Kidney glomerular epithelial cell (primary cell): Measurements from ENCODE around the gene MEFV.
"Not testable (repeated sequence)": the region's sequence is repeated elsewhere in the genome, so short reads cannot be mapped to it uniquely, and the experiment has no call there.

Experiments
- DNase-seq: peaks from one replicate; lab custom pipeline; 2025; lab: John Stamatoyannopoulos, UW

The MEFV gene

GRCh38 chr16:3216263-3216640, 40.2 kb downstream of the MEFV start:
- DNase-seq, result no peak

DNA sequence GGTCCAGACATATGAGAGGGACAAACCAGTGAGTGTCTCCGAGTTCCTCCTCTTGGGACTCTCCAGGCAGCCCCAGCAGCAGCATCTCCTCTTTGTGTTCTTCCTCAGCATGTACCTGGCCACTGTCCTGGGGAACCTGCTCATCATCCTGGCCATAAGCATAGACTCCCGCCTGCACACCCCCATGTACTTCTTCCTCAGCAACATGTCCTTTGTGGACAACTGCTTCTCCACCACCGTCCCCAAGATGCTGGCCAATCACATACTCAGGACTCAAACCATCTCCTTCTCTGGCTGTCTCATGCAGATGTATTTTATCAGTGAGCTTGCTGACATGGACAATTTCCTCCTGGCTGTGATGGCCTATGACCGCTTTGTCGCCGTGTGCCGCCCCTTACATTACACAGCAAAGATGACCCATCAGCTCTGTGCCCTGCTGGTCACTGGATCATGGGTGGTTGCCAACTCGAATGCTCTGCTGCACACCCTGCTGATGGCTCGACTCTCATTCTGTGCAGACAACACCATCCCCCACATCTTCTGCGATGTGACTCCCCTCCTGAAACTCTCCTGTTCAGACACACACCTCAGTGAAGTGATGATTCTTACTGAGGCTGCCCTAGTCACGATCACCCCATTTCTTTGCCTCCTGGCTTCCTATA, 40.7 kb downstream of the MEFV start:
- no peak for DNase-seq

DNA sequence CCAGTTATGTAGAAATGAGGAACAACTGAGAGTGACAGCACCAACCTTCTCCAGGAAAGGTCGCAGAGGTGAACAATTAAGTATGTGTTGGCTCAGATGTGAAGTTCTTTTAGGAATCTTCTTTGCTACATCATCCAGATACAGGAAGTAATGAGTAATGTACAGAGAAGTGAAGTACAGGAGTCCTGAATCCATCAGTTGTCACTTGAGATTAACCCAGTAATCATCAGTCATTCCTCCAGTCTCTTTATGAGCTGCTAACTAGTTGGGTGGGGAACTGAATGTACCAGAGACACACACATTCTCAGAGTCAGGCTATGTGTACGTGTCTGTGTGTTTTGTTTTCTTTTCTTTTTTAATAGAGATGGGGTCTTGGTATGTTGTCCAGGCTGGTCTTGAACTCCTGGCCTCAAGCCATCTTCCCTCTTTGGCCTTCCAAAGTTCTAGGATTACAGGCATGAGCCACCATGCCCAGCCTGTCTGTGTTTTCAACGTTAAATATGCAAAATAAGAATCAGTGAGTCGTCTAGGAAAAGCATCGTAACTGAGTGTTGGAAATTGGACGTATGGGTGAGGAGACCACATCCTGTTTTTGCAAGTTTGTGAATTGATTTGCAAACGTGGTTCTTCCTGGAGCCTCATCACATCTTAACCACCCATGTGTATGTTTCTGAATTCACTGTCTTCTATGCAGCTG, 41.4 kb downstream of the MEFV start:
- no peak for DNase-seq

DNA sequence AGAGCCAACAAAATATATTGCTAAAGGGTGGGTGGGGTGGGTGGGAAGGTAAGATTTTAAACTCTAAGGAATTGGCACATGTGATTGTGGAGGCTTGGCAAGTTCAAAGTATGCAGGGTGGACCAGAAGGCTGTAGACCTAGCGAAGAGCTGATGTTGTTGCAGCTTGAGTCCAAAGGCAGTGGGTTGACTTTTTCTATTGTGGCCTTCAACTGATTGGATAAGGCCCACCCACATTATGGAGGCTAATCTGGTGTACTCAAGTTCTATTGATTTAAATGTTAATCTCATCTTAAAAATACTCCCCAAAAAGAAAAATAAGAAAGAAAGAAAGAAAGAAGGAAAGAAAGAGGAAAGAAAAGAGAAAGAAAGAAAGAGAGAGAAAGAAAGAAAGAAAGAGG, 43.9 kb downstream of the MEFV start:
- DNase-seq, result no peak

DNA sequence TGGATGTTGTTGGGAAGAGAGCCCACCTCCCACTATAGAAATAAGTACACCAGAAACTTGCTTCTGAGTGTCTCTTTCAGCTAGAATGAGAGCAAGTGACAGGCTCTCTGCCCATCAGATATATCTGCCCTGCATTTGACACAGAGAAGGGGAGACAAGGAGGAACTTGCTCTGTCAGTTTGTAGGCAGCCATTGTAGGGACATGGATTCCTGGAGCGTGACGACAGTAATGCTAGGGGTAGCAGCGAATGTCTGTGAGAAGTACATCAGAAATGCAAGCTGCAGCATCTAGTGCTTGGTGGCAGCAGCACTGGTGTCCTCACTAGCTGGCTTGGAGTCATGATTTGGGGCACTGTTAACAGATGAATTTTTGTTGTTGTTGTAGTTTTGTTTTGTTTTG, 44.4 kb downstream of the MEFV start:
- no peak for DNase-seq

DNA sequence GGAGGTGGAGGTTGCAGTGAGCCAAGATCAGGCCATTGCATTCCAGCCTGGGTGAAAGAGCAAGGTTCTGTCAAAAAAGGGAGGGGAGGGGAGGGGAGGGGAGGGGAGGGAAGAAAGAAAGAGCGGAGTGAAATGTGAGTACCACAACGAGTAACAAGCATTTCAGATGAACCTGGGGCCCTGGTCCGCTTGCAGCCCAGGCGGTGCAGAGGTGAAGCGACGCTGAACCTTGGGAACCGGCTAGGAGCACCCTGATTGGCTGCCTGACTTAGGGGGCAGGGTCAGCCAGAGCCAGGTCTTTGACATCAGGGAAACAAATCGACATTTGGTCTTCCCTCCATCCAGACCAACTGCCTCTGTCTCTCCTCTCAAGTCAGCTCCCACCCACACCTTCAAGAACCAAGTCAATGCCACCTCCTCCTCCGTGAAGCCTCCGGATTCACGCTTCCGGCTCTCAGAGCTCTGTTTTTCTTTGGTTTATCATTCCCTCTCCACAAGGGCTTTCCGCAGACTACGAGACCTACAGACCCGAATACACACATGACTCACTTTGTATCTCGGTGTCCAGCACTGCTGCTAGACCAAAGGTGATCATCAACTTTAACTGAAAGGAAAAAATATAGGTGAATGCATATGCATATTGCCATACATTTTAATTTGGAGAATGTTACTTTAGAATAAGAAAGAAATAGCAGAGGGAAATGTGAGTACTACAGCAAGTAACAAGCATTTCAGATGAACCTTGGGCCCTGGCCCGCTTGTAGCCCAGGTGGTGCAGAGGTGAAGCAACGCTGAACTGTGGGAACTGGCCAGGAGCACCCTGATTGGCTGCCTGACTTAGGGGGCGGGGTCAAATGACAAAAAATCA, 49.1 kb downstream of the MEFV start:
- DNase-seq, result no peak

DNA sequence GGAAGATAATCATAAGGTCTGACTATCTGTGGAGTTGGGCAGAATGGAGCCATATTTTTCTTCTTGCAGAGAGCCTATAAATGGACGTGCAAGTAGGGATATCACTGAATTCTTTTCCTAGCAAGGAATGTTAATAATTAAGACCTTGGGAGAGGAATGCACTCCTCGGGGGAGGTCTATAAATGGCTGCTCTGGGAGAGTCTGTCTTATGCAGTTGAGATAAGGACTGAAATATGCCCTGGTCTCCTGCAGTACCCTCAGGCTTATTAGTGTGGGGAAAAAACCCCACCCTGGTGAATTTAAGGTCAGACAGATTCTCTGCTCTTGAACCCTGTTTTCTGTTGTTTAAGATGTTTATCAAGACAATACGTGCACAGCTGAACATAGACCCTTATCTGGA, 50.5 kb downstream of the MEFV start:
- DNase-seq, result not testable (repeated sequence)

DNA sequence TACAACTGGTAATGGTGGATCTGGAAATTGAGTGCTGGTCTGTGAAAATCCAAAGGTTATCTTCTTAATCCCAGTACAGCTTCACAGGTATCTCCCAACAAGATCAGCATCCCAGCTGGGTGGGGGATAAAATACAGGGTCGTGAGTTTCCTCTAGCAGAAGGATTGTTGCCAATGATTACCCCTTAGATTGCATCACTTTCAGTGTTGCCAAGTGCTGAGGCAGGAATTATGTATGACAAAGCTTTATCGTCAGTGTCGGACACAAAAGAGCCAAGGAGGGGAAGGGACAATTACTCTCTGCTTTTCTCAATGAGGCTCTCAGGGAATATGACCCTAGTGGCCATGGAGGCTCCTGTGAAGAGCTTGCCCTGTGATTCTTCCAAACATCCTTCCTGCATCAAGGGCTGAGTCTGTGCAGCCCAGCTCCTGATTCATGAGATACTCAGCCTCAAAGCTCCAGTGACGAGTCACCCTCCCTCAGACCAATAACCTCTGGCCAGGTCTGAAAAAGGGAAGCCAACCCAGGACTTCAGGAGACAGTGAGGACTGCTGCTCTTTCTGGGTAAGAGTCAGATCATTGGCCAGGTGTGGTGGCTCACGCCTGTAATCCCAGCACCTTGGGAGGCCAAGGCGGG, 53.4 kb downstream of the MEFV start:
- no peak for DNase-seq

- DNase-seq, result no peak
These were observed 57.9 kb downstream of the MEFV start for GRCh38 chr16:3198334-3199072.

DNA sequence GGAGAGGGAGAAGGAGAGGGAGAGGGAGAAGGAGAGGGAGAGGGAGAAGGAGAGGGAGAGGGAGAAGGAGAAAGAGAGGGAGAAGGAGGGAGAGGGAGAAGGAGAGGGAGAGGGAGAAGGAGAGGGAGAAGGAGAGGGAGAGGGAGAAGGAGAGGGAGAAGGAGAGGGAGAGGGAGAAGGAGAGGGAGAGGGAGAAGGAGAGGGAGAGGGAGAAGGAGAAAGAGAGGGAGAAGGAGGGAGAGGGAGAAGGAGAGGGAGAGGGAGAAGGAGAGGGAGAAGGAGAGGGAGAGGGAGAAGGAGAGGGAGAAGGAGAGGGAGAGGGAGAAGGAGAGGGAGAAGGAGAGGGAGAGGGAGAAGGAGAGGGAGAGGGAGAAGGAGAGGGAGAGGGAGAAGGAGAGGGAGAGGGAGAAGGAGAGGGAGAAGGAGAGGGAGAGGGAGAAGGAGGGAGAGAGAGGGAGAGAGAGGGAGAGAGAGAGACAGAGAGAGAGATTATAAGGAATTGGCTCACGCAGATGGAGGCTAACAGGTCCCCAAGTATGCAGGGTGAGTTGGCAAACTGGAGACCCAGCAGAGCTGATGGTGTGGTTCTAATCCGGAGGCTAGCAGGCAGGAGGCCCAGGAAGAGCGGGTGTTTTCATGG, 58.6 kb downstream of the MEFV start:
- DNase-seq, result not testable (repeated sequence)

DNA sequence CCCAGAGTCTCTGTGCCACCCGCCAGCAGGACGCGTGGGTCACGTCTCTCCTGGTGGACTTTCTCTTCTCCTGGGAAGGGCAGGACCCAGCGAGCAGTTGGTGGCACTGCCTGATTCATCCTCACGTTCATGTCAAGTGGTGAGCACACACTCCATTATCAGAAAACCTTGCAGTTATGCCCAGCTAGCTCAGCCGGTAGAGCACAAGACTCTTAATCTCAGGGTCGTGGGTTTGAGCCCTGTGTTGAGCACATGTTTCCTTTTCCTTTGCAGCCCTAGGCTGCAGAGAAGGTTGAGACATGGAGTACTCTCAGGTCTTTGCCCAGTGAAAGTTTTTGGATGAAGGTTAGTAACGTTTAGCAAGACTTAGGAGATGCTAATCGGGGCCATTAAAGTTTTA, 60.5 kb downstream of the MEFV start:
- no peak for DNase-seq

DNA sequence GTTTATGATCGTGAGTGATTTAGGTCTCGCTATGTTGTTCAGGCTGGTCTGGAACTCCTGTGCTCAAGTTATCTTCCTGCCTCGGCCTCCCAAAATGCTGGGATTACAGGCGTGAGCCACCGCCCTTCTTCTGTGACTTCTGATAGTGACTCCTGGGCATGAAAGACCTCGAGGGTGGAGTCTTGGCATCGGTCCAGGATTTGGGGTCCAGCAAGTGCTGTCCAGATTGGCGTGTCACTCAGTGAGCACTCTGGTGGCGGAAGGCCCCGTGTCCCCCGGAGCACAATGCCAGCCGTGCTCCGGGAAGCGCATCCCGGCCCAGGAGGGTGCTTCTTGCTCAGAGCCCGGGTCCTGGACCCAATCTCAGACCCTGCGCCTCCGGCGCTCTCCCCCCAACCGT, 61.6 kb downstream of the MEFV start:
- DNase-seq, result no peak

GRCh38 chr16:3193221-3194212, 62.9 kb downstream of the MEFV start:
- DNase-seq, result no peak

DNA sequence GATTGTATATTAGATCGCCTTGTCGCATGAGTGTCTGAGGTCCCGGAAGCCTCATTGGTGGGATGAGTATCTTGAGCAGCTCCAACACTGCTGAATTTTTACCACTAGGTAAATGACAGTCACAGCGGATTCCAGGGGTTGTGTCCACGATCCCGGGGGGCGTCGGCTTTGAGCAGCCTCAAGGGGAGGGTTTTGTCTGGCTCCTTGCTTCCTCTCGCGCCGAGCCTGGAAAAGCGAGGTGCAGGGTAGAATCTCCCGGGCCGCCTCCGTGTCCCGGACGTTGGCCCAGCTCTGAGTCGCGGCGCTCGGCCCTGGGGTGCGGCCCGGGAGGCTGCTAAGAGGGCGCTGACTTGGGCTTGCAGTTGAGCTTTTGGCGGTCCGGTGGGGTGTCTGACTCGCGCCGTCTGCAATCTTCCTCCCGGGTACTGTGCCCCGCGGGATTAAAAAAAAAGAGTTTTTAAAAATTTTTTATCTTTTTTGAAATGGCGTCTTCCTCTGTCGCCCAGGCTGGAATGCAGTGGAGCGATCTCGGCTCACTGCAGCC, 63.9 kb downstream of the MEFV start:
- no peak for DNase-seq
